PC-3 (cell line): ENCODE measurements around the gene ARHGEF28.

Experiments used
- EZH2 ChIP-seq: fragments of 300-600 bp; sonication (generic); IDR thresholded peaks from one replicate; pipeline ENCODE4 v1.6.1; 2017; ENCODE audit warnings: antibody characterized with exemption, mild to moderate bottlenecking, low read length; ENCODE audit not compliant: unreplicated experiment
- EZH2phosphoT487 ChIP-seq: fragments of 300-600 bp; sonication (generic); IDR thresholded peaks from 2 replicates; pipeline ENCODE4 v1.6.1; 2018; ENCODE audit warnings: mild to moderate bottlenecking, antibody characterized with exemption, low read length, borderline replicate concordance
- TF ChIP-seq, protein P1 (sequence below): fragments of 300-600 bp; sonication (generic); conservative IDR thresholded peaks from 2 replicates; pipeline ENCODE4 v1.5.1; 2017; ENCODE audit warnings: antibody characterized with exemption, low read depth, mild to moderate bottlenecking, low read length

DNA sequence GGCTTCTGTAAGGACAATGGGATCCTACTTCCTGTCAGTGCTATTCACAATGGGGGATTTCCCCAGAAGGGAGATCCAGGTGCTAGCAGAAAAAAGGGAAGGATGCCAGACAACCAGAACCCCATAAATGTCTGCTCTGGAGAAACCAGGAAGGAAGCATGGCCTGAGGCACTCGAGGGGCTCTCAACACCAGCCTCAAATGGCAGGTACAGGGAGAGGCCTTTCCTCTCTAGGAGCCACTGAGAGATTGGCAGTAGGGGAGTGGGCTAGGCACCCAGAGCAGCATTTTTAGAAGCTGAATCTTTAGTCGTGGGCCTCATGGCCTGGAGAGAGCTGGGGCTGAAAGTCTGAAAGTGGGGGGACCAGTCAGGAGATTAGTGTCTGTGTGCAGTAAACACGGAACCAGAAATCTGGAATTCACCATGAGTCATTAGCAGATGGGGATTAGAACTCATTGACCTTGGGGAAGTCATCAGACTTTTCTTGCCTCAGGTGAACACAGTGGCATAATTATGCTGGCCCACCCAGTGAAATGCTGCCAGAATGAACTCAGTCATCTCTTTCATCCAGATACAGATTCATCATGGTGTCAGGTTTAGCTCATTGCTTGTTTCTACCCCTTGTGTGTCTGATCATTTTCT, 28.3 kb downstream of the ARHGEF28 start:
- TF ChIP-seq, protein P1, sequence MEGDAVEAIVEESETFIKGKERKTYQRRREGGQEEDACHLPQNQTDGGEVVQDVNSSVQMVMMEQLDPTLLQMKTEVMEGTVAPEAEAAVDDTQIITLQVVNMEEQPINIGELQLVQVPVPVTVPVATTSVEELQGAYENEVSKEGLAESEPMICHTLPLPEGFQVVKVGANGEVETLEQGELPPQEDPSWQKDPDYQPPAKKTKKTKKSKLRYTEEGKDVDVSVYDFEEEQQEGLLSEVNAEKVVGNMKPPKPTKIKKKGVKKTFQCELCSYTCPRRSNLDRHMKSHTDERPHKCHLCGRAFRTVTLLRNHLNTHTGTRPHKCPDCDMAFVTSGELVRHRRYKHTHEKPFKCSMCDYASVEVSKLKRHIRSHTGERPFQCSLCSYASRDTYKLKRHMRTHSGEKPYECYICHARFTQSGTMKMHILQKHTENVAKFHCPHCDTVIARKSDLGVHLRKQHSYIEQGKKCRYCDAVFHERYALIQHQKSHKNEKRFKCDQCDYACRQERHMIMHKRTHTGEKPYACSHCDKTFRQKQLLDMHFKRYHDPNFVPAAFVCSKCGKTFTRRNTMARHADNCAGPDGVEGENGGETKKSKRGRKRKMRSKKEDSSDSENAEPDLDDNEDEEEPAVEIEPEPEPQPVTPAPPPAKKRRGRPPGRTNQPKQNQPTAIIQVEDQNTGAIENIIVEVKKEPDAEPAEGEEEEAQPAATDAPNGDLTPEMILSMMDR = no peak
- TF ChIP-seq EZH2 = no peak
- no peak for TF ChIP-seq EZH2phosphoT487
